GM21515 (cell line): ENCODE measurements around the gene PCMTD2.

Experiments
- ATAC-seq: cut with Tn5 transposase; IDR thresholded peaks from one replicate; pipeline ENCODE4 v1.9.1; 2021; ENCODE audit not compliant: unreplicated experiment

PCMTD2 gene

GRCh38 chr20:64238115-64238825, 17.3 kb upstream of the PCMTD2 start:
- no peak for ATAC-seq

- ATAC-seq: no peak
Measured at GRCh38 chr20:64238851-64239387, 16.6 kb upstream of the PCMTD2 start.

GRCh38 chr20:64239449-64240242, 15.9 kb upstream of the PCMTD2 start:
- no peak for ATAC-seq

GRCh38 chr20:64240243-64241015, 15.1 kb upstream of the PCMTD2 start:
- ATAC-seq: no peak

- ATAC-seq: no peak
Measured at GRCh38 chr20:64241061-64241460, 14.5 kb upstream of the PCMTD2 start.

GRCh38 chr20:64242003-64242796, 13.3 kb upstream of the PCMTD2 start:
- ATAC-seq: no peak

- ATAC-seq: no peak
Measured at GRCh38 chr20:64242797-64243475, 12.6 kb upstream of the PCMTD2 start.

- no peak for ATAC-seq
Measured at GRCh38 chr20:64244281-64244805, 11.2 kb upstream of the PCMTD2 start.

GRCh38 chr20:64244870-64245603, 10.5 kb upstream of the PCMTD2 start:
- no peak for ATAC-seq

GRCh38 chr20:64245746-64246595, 9.6 kb upstream of the PCMTD2 start:
- ATAC-seq: no peak

- ATAC-seq: no peak
Measured at GRCh38 chr20:64246616-64247306, 8.8 kb upstream of the PCMTD2 start.

- ATAC-seq: no peak
Measured at GRCh38 chr20:64247307-64247618, 8.3 kb upstream of the PCMTD2 start.

- ATAC-seq: no peak
Measured at GRCh38 chr20:64247970-64248841, 7.3 kb upstream of the PCMTD2 start.

- ATAC-seq: no peak
Measured at GRCh38 chr20:64250027-64250426, 5.5 kb upstream of the PCMTD2 start.

- ATAC-seq: no peak
Measured at GRCh38 chr20:64253000-64253383, 2.6 kb upstream of the PCMTD2 start.

GRCh38 chr20:64253443-64253842, 2.1 kb upstream of the PCMTD2 start:
- no peak for ATAC-seq

- ATAC-seq: no peak
Measured at GRCh38 chr20:64254156-64254555, 1.4 kb upstream of the PCMTD2 start.
